Psoas muscle (tissue), 8 donors: ENCODE data around the gene KIAA1217. TPM values are rescaled to one million over a fixed set of nuclear protein-coding genes. Genes with fewer than 3 reads are reported as not detected.
"Not testable (repeated sequence)": the region's sequence is repeated elsewhere in the genome, so short reads cannot be mapped to it uniquely, and the experiment has no call there.

Experiments
- ATAC-seq, 4 donors: fragments of 200-7000 bp; cut with Tn5 transposase; one replicate each; pipeline ENCODE4 v1.9.1; 2020; ENCODE audit warnings: moderate library complexity in 3 of 4, mild to moderate bottlenecking in 2 of 4
- DNase-seq, 2 donors: peaks; one replicate each; pipeline ENCODE4 v3.0.0-alpha.2; 2020
- H3K27ac ChIP-seq: fragments of 200-600 bp; one replicate; pipeline ENCODE4 v1.8.0; 2022
- H3K27me3 ChIP-seq, 3 donors: fragments of 200-600 bp in 1 of 3; one replicate each; pipeline versions ENCODE4 v1.6.1 to v1.8.0; 2013 to 2022; ENCODE audit warnings: low read length in 2 of 3, mild to moderate bottlenecking in 2 of 3, moderate library complexity in 1 of 3; ENCODE audit not compliant: insufficient read depth in 3 of 3
- H3K36me3 ChIP-seq, 2 donors: fragments of 200-600 bp in 1 of 2; one replicate each; pipeline versions ENCODE4 v1.6.1 to v1.8.0; 2013 to 2022; ENCODE audit warnings: low read depth in 1 of 2, mild to moderate bottlenecking in 1 of 2, moderate library complexity in 1 of 2; ENCODE audit not compliant: insufficient read depth in 1 of 2
- H3K4me1 ChIP-seq: fragments of 200-600 bp; one replicate; pipeline ENCODE4 v1.8.0; 2022
- H3K4me3 ChIP-seq: fragments of 200-600 bp; one replicate; pipeline ENCODE4 v1.8.0; 2022; ENCODE audit warnings: mild to moderate bottlenecking
- H3K9me3 ChIP-seq: fragments of 200-600 bp; one replicate; pipeline ENCODE4 v1.8.0; 2022
- CTCF ChIP-seq: fragments of 200-600 bp; IDR thresholded peaks from one replicate; pipeline ENCODE4 v1.8.0; 2022; ENCODE audit warnings: antibody characterized with exemption
- WGBS, 3 donors: extraction: QIAGEN DNeasy Blood & Tissue Kit; methylation state at CpG; one replicate each; pipeline versions ENCODE4 v1.1.6 to v1.1.7; 2013; 5-methylcytosine and 5-hydroxymethylcytosine counted together
- intact Hi-C, 2 donors: fragments of 100-400 bp; cut with DNase I; formaldehyde crosslinking; loops; one replicate each; pipeline versions ENCODE4 v1.11.0 to v1.14.2; 2022
- polyA plus RNA-seq, 3 donors: library from polyadenylated mRNA; stranded (reverse); fragments of 200-250 nt; gene quantifications; one replicate each; pipeline ENCODE4 v1.2.3, GENCODE V29; 2013
- total RNA-seq, 4 donors: library from RNA; stranded (reverse); fragmentation: NEBNext Ultra II Directional in 2 of 4; extraction: Animal tissue kit (Norgen Biotek cat#: 25700) in 2 of 4; gene quantifications; one replicate each; pipeline versions ENCODE4 v1.2.1 to v1.2.4, GENCODE V29; 2021 to 2023
- donor health status: healthy with polysubstance abuse.
- donor health status: DM: no; HTN: no; CAD: no; lungs with moderate emphysema.
- donor health status: Bipolar disorder and iron deficiency.
- donor health status: healthy.
- donor health status: DM: yes; HTN: yes; CAD: no.
- donor health status: DM: no; HTN: no; CAD: no.
- donor health status: DM: no; HTN: no; CAD: no.
- donor health status: DM: yes; HTN: yes; CAD: no.

KIAA1217 gene
- total and polyA plus RNA-seq, 7 donors: 8.9 to 169 (median 65.9) TPM

DNA sequence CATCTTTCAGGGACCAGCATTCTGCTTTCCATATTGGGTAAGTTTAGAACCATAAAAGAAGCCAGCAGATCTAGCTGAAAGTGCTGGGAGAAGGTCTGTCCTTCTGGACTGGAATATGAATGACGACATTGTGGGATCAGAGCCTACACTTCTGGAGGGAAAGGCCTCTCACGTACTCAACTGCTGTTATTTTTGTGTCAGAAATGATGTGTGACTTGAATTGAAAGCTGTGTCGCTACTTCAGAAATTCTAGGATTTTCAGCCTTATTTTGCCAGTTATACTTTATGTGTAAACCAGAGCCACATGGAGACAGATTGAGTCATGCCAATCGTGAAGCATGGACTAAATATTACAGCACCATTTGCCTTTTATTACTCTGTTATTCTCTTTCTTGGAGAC is 231.0 kb downstream of the KIAA1217 start:
- Histone ChIP-seq H3K9me3 (no peaks in the 10 kb centered on the region), H3K4me1 (peaks cover 23% of the 10 kb centered on the region), H3K4me3 (no peak overlapping the region), H3K27ac (peak overlapping the region; percentile 38), H3K27me3 (no peaks in the 10 kb centered on the region), H3K36me3 (peaks cover 0 to 34% of the 10 kb centered on the region in 2 donors)
- WGBS, 3 donors: 35 to 56% (median 37%) methylated on average over 4 of the region's 4 CpGs
- TF ChIP-seq CTCF: no peak
- ATAC-seq: peak in 1 of 4 donors; percentile 29
- intact Hi-C loops: no loop called here
- no peak for DNase-seq

DNA sequence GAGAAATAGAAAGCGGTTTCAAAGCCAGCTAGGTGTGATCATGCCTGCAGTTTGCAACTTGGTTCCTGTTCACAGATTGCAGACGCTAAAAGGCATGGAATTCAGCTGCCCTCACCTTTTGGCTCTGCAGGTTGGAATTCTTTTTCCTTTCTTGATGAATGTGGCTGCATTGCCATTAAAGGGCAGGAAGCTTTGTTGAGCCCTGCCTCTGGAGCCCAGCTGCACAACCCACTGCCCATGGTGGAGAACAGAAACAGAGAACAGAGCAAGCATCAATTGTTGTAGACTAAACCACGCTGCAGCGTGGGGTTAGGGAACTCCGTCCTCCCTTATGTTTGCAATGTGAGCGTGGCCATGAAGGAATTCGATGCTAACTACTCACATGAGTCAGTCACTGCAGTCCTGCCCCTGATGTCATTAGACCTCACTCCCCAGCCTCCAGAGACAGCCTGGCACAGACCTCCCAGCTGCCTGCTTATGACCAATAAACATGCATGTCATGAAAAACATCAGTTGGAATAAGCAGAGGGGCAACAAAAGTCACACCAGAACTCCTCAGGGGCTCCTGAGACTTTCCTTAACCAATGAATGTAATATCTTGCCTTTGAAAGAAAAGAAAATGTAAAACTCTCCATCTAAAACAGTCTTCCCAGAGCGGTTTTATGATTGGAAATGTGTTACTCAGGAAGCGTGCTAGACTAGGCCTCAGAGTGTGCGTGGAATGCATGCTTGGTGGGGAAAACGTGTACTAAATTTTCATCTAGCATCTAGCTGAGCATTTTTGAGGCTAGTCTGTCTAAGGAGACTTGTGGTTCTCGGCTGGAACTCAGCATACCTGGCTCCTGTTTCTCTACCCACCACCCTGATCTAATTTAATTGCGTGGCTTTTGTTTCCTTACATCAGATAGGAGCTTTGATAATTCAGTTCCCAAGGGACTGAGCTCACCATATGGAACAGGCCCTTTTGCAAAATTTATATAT is 232.2 kb downstream of the KIAA1217 start:
- H3K4me1 ChIP-seq: peaks cover 23% of the 10 kb centered on the region
- H3K4me3 ChIP-seq: no peak overlapping the region
- H3K27ac ChIP-seq: no peak overlapping the region
- 85 to 87% (median 86%) methylated on average over 13 of the region's 13 CpGs for WGBS, 3 donors
- peaks cover 0 to 34% of the 10 kb centered on the region in 2 donors for H3K36me3 ChIP-seq
- H3K9me3 ChIP-seq: no peaks in the 10 kb centered on the region
- no peaks in the 10 kb centered on the region for H3K27me3 ChIP-seq
- intact Hi-C loops: no loop called here
- no peak for DNase-seq
- no peak for TF ChIP-seq CTCF
- peak in 2 of 4 donors; percentile 33 to 50 for ATAC-seq

DNA sequence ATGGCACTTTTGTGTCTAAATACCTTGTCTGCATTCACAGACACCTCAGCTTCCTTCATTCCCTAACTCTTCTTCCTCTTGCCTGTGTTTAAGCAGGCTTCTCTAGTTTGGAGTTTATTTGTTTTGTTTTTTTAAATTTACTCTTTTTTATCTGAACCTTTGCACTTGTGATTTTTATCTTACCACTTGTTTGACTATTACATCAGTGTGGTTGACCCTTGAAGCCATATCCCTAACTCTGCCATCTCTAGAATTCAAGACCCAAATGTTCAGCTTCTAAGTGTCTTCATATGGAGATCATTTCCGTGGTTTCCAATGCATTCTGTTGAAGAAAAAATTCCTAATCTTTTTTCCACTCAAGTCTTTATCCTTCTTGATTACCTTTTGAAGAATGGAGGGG is 233.3 kb downstream of the KIAA1217 start:
- no peak overlapping the region for H3K4me3 ChIP-seq
- 82 to 93% (median 91%) methylated on average over 1 of the region's 1 CpG for WGBS, 3 donors
- ATAC-seq (no peak), DNase-seq (no peak)
- no peak for TF ChIP-seq CTCF
- H3K36me3 ChIP-seq: peaks cover 0 to 34% of the 10 kb centered on the region in 2 donors
- H3K27me3 ChIP-seq: no peaks in the 10 kb centered on the region
- no peaks in the 10 kb centered on the region for H3K9me3 ChIP-seq
- H3K27ac ChIP-seq: peak overlapping the region; percentile 20
- intact Hi-C loops: no loop called here
- peaks cover 28% of the 10 kb centered on the region for H3K4me1 ChIP-seq

DNA sequence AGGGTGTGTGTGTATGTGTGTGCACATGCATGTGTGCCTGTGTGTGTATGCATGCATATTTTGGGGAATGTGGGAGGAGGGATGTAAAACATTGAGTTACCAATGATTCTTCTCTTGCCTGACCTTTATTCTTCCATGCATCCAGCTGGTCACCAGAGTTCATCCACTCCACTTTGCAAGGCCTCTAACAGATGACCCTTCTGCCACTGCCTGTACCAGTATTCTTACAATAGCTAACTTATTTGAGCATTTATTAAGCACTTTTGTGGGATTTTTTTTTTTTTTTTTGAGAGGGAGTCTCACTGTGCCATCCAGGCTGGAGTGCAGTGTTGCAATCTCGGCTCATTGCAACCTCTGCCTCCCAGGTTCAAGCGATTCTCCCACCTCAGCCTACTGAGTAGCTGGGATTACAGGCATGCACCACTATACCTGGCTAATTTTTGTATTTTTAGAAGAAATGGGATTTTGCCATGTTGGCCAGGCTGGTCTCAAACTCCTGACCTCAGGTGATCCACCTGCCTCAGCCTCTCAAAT is 233.8 kb downstream of the KIAA1217 start:
- WGBS, 3 donors: 90 to 100% (median 98%) methylated on average over 2 of the region's 2 CpGs
- H3K9me3 ChIP-seq, H3K27me3 ChIP-seq, ATAC-seq, DNase-seq, H3K4me3 ChIP-seq, intact Hi-C loops: not testable (repeated sequence)
- H3K27ac ChIP-seq: peak overlapping the region; percentile 20
- H3K36me3 ChIP-seq: peaks cover 0 to 34% of the 10 kb centered on the region in 2 donors
- H3K4me1 ChIP-seq: peaks cover 29% of the 10 kb centered on the region

DNA sequence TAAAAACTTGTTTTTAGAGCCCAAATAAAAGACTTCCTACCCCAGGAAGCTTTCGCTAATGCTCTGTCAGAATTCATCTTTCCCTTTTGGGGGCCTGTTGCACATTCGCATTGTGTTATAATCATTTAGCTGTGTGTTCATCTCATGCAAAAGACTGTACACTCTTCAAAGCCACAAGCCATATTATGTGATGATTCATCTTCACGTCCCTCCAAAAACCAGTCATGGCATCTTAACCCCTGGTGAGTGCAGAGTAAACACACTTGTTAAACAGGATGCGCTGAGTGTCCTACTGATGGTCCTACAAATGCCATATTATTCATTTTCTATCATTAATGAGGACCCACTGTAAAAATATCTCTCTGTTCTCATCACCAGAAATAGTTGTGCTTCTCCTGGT is 235.4 kb downstream of the KIAA1217 start:
- WGBS, 3 donors: 72 to 83% (median 77%) methylated on average over 4 of the region's 4 CpGs
- TF ChIP-seq CTCF: no peak
- Histone ChIP-seq H3K9me3 (no peaks in the 10 kb centered on the region), H3K4me3 (no peak overlapping the region), H3K27me3 (no peaks in the 10 kb centered on the region), H3K4me1 (peaks cover 28% of the 10 kb centered on the region), H3K36me3 (peaks cover 0 to 24% of the 10 kb centered on the region in 2 donors), H3K27ac (peak overlapping the region; percentile 77)
- intact Hi-C loops: no loop called here
- DNase-seq: no peak
- peak; percentile 59 to 76 (median 70) for ATAC-seq

DNA sequence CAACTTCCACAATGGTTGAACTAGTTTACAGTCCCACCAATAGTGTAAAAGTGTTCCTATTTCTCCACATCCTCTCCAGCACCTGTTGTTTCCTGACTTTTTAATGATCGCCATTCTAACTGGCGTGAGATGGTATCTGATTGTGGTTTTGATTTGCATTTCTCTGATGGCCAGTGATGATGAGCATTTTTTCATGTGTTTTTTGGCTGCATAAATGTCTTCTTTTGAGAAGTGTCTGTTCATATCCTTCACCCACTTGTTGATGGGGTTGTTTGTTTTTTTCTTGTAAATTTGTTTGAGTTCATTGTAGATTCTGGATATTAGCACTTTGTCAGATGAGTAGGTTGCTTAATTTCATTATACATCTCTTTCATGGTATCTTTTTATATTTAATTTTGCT is 237.0 kb downstream of the KIAA1217 start:
- ATAC-seq: not testable (repeated sequence)

More for the DNA sequence above, 237.0 kb downstream of the KIAA1217 start:
- H3K27me3 ChIP-seq, H3K36me3 ChIP-seq, H3K9me3 ChIP-seq, H3K4me3 ChIP-seq, DNase-seq, intact Hi-C loops: not testable (repeated sequence)
- 70 to 97% (median 88%) methylated on average over 2 of the region's 2 CpGs for WGBS, 3 donors
- Histone ChIP-seq H3K27ac (peak overlapping the region; percentile 91), H3K4me1 (peaks cover 41% of the 10 kb centered on the region)
